Glomerular endothelial cell (primary cell): ENCODE data around the gene CHST11. TPM values are rescaled to one million over a fixed set of nuclear protein-coding genes. Genes with fewer than 3 reads are reported as not detected.

Source experiments
- DNase-seq: peaks from one replicate; pipeline ENCODE4 v3.0.0-alpha.2; 2011; ENCODE audit warnings: low read depth, low spot score; ENCODE audit errors: extremely low read depth
- total RNA-seq: library from RNA; depleted of rRNA; stranded (reverse); fragments of >200 nt; gene quantifications from 2 replicates; pipeline ENCODE4 v1.2.3, GENCODE V29; 2015

Gene CHST11
- total RNA-seq, 1 donor from 2014 or later, result 33.9 TPM

GRCh38 chr12:104459368-104459909 is 2.7 kb downstream of the CHST11 start:
- DNase-seq, result no peak

GRCh38 chr12:104460041-104460719 is 3.4 kb downstream of the CHST11 start:
- DNase-seq, result no peak

DNA sequence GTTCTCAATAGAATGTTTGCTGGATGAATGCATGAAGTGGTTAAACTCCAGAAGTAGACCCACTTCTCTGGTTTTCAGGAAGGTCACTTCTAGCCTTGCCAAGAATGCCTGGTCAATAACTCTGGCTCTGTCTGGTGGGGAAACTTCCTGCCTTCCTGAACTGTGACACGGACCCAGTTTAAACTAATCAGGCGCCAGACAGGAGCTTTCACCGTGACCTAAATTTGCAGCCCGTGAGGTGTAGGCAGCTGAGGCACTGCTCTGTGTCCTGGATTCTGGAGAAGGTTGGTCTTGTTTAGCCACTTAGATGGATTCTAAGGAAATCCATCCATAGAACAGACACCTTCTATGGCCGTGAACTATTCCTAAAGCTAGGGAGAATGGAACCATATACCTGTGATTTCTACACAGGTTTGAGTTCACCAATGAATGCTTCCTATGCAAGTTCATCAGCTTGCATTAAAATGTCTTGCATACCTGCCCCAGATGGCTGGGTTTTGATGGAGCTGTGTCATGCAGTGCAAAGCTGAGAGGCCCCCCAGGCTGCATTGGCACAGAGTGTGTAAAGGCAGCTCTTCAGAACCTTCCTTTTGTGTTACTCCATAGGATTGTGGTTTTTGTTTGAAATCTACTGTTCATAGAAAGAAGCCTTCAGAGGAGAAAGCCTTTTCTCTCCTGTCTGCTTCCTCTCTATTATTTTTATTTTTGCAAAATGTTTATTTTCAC is 4.4 kb downstream of the CHST11 start:
- no peak for DNase-seq

GRCh38 chr12:104462325-104462724 is 5.6 kb downstream of the CHST11 start:
- DNase-seq, result no peak

DNA sequence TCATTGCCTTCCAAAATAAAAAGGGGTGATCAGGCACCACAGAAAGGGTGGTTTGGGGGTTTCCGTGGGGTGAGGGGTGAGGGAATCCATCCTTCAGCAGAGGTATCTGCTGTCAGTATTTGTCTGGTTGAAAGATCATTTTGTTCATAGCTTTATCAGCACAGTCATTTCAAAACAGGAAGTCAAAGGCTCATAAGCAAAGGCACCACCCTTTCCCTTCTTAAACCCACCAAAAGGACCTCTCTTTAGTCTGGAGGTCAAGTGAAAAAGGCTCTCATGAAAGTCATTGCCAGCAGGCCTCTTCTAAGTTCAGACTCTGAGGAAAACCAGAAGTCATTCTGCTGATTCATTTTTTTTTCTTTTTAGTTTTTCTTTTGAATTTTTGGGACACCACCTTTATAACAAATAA is 6.2 kb downstream of the CHST11 start:
- no peak for DNase-seq

DNA sequence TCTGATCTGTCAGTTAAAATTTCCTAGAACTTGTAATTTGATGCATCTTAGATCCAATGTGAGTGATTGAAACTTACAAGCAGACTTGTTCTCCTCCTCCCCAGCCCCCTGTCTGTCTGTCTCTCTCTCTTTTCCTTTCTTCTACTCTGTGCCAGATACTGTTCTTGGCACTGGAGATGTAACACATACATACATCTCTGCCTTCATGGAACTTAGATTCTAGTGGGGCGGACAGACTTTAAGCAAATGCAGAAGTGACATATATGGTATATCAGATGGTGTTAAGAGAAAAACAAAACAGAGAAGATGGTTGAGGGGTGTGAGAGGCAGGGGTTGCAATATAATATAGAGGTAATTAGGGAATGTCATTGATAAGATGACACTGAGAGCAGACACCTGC is 6.6 kb downstream of the CHST11 start:
- no peak for DNase-seq

GRCh38 chr12:104464899-104465298 is 8.2 kb downstream of the CHST11 start:
- DNase-seq, result no peak

GRCh38 chr12:104466709-104467345 is 10.1 kb downstream of the CHST11 start:
- no peak for DNase-seq

DNA sequence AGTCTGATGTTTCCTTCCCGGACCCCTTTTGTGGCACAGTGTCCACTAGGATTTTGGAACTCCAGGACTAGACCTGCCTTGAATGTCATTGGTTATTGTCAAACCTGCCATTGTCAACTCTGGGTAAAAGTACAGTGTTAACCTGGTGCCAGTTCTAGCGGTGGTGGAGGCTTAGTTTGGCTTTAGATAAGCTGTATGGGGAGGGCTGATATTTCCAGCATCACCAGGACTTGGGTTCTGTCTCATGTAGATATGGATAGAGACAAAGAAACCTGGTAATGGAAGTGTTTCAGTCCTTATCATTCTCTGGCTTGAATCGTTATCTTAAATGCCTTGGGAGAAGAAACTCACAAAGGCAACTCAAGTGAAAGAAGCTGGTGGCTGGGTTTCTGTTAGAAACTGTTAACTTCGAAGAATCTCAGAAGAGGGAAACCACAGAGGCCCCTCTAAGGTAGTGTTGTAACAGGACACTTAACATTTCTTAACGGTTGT is 10.6 kb downstream of the CHST11 start:
- no peak for DNase-seq

DNA sequence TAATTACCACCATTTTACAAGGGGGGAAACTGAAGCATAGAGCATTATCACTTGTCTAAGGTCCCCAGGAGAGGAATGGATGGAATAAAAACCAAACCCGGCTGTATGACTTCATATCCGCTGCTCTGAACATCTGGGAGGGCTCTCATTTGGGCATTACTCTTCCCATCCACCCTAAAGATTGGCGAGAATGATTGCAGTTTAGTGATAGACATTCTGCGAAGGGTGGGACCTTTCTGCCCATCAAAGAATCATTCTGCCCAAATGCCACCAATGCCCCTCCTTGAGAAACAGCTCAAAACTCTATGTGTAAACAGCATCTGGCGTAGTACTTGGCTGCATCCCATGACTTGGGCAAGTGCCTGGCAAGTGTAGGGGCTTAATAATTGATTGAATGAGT is 11.6 kb downstream of the CHST11 start:
- no peak for DNase-seq

DNA sequence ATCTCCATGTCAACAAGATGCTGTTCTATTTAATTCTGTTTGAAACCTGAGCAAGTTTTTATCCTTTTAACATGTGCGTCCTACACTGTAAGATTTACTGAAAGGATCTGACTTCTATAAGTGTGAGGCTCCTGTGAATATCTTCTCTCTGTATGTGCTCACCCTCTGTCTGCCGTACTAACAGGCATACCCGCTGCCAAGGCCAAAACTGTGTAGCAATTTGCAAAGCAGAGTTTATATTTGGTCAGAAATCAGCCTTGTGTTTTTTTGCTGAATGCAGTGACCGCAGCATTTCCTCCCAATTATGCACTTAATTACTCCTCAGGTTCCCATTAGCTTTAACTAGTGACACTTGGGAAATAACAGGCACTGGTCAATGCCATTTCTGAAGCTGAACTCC is 12.3 kb downstream of the CHST11 start:
- DNase-seq, result no peak

- DNase-seq, result no peak
These were observed 12.8 kb downstream of the CHST11 start for GRCh38 chr12:104469523-104469922.

DNA sequence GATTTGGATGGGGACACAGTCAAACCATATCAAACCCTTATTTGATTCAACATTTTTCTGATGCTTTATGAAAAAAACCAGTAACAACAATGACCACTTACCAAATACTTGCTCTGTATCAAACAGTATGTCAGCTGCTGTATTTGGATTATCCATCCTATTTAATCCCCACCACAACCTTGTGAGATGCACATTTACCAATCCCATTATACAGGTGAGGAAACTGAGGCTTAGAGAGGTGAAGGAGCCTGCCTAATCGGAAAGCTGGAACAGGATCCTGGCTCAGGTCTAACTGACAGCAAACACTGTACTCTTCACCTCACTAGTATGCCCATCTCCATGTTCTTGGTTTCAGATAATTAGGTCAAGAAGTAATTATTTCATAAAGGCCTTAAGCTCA is 13.8 kb downstream of the CHST11 start:
- no peak for DNase-seq

DNA sequence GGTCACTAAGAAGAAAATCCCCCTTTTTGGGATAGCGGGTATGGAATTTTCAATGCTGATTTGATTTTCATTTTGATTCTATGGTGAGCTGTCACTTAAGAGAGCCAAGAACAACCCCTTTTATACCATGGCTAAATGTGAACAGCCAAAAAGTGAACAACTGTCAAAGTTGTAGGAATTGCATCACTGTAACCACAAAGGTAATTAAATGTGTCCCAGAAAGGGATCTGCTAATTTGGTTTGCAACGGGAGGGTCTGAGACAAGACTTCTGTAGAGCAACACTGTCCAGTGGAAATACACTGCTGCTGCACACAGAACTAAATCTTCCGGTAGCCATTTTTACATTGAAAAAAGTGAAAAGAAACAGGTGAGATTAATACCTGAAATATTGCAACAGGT is 14.6 kb downstream of the CHST11 start:
- DNase-seq, result no peak

DNA sequence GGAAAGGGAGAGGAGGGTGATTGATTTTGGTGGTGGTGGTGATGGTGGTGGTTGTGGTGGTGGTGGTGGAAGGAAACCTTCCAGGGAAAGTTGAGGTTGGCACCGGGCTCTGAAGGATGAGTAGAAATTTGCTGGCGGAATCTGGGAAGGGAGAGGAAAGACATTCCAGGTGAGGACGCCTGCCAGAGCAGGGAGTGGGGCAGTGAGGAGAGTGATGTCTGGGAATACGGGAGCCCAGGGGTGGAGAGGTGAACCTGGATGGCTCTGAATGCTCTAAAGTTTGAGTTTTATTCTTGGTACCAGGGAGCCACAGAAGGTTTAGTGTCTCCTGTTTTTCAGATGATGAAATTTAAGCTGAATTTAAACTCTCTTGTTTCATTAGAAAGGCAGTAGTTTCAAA is 16.0 kb downstream of the CHST11 start:
- no peak for DNase-seq

DNA sequence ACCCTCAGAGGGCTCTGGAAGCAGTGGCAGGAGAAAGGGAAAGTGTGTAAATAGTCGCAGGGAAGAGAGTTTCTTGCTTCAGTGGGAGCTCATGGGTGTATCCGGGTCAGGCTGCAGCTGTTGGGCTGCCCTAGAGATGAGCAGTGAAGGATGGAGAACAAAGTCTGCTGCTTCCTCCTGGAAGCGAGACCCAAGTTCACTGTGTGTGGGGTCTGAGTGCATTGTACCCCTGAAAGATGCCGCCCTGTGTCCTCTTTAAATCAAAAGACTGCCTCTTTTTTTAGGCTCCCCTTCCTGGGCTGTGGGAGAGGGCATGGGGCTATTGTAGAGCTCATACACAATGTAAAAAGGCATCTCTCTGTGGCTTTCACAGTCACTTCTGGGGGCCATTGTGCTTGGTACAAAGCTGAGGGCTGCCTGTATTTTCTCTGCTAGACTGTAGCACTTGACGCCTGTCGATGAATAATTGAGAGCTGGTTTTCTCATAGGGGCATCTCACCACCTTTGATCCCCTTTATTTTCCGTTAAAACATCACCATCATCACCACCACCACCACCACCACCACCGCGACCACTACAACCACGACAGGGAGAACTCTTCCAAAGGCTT is 16.7 kb downstream of the CHST11 start:
- no peak for DNase-seq

DNA sequence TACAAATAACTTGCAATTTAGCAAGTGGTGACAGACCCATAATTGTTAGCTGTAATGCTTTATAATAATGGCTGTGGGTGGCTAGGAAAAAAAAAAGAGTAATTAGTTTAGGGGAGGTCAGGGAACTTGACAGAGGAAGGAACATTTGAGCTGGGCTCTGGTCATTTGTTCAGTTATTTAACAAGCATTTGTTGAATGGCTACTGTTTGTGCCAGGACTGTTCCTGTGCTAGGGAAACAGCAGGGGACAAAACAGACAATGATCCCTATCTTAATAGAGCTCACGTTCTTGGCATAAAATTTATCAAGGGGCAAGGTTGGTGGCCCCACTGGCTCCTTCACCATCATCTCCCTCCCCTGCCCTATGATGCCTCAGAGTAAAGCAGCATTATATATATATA is 18.5 kb downstream of the CHST11 start:
- no peak for DNase-seq

- DNase-seq, result no peak
These were observed 21.0 kb downstream of the CHST11 start for GRCh38 chr12:104477510-104478390.

GRCh38 chr12:104478396-104479122 is 21.8 kb downstream of the CHST11 start:
- DNase-seq, result no peak
